Tibial artery (tissue), 4 donors: ENCODE measurements around the gene THRAP3.
A peak's percentile ranks its signal among the peaks of the same experiment; 100 is the strongest.

Experiments used
- DNase-seq, 2 donors: peaks; one replicate each; pipeline ENCODE4 v3.0.0-alpha.2; 2019
- H3K27ac ChIP-seq, 2 donors: fragments of 200-600 bp; sonication (generic) in 1 of 2; 1 replicate in 1 of 2; 2 replicates in 1 of 2; pipeline ENCODE4 v1.5.1; 2018 to 2019; ENCODE audit warnings: mild to moderate bottlenecking in 1 of 2
- H3K27me3 ChIP-seq, 2 donors: fragments of 200-600 bp; sonication (generic) in 1 of 2; one replicate each; pipeline versions ENCODE4 v1.5.1 to v1.6.0; 2016 to 2019
- H3K36me3 ChIP-seq, 3 donors: fragments of 200-600 bp; sonication (generic) in 2 of 3; one replicate each; pipeline ENCODE4 v1.5.1; 2016 to 2019; ENCODE audit warnings: mild to moderate bottlenecking in 2 of 3
- H3K4me1 ChIP-seq, 4 donors: fragments of 200-600 bp; sonication (generic) in 2 of 4; 1 replicate in 3 of 4; 2 replicates in 1 of 4; pipeline ENCODE4 v1.5.1; 2016 to 2019
- H3K4me3 ChIP-seq, 2 donors: fragments of 200-600 bp; sonication (generic) in 1 of 2; 1 replicate in 1 of 2; 2 replicates in 1 of 2; pipeline ENCODE4 v1.5.1; 2018 to 2019; ENCODE audit warnings: mild to moderate bottlenecking in 2 of 2
- H3K9me3 ChIP-seq, 3 donors: fragments of 200-600 bp; sonication (generic) in 1 of 3; one replicate each; pipeline ENCODE4 v1.5.1; 2016 to 2019
- CTCF ChIP-seq, 2 experiments: fragments of 200-600 bp in 1 of 2; fragments of 450-650 bp in 1 of 2; IDR thresholded peaks; one replicate each; pipeline ENCODE4 v1.5.1; 2017 to 2019; ENCODE audit warnings: antibody characterized with exemption in 2 of 2, mild to moderate bottlenecking in 1 of 2, moderate library complexity in 1 of 2
- intact Hi-C: fragments of 100-400 bp; cut with DNase I; formaldehyde crosslinking; loops from one replicate; pipeline ENCODE4 v1.15.0; 2023; ENCODE audit warnings: low total_unique reads

Gene THRAP3

GRCh38 chr1:36276688-36277087 is 52.4 kb downstream of the THRAP3 start:
- H3K27me3 ChIP-seq = no peaks in the 10 kb centered on the region
- peaks cover 0 to 24% (median 17%) of the 10 kb centered on the region in 4 donors for H3K4me1 ChIP-seq
- no peaks in the 10 kb centered on the region for H3K9me3 ChIP-seq
- no peak overlapping the region for H3K4me3 ChIP-seq
- H3K36me3 ChIP-seq = peaks cover 0 to 9% (median 6%) of the 10 kb centered on the region in 3 donors
- TF ChIP-seq CTCF (IDR thresholded peaks at IDR 0.05) = no peak
- no peak for DNase-seq
- no peak overlapping the region for H3K27ac ChIP-seq
- intact Hi-C loops = no loop called here

- H3K9me3 ChIP-seq = no peaks in the 10 kb centered on the region
- H3K27ac ChIP-seq = peak overlapping the region in 1 of 2 donors; percentile 14
- no peaks in the 10 kb centered on the region for H3K27me3 ChIP-seq
- no peak for DNase-seq
- H3K4me1 ChIP-seq = peaks cover 0 to 33% (median 19%) of the 10 kb centered on the region in 4 donors
- intact Hi-C loops = no loop called here
- no peak overlapping the region for H3K4me3 ChIP-seq
- peaks cover 0 to 19% (median 7%) of the 10 kb centered on the region in 3 donors for H3K36me3 ChIP-seq
- TF ChIP-seq CTCF (IDR thresholded peaks at IDR 0.05) = no peak
Measured at GRCh38 chr1:36279110-36279788, 55.0 kb downstream of the THRAP3 start.

GRCh38 chr1:36279789-36280296 is 55.6 kb downstream of the THRAP3 start:
- no peak overlapping the region for H3K4me3 ChIP-seq
- intact Hi-C loops = loop anchor here (10.0 kb wide), 2 partner anchors 55 to 95 kb away; partner anchors contain the start of gene THRAP3
- no peaks in the 10 kb centered on the region for H3K9me3 ChIP-seq
- no peak for DNase-seq
- H3K27ac ChIP-seq = peak overlapping the region in 1 of 2 donors; percentile 14
- peaks cover 0 to 37% (median 23%) of the 10 kb centered on the region in 4 donors for H3K4me1 ChIP-seq
- no peaks in the 10 kb centered on the region for H3K27me3 ChIP-seq
- no peak for TF ChIP-seq CTCF (IDR thresholded peaks at IDR 0.05)
- H3K36me3 ChIP-seq = peaks cover 0 to 25% (median 13%) of the 10 kb centered on the region in 3 donors

- no peak overlapping the region for H3K4me3 ChIP-seq
- H3K36me3 ChIP-seq = peaks cover 24 to 58% (median 46%) of the 10 kb centered on the region in 3 donors
- no peaks in the 10 kb centered on the region for H3K27me3 ChIP-seq
- no peak overlapping the region for H3K27ac ChIP-seq
- peaks cover 0 to 36% (median 20%) of the 10 kb centered on the region in 4 donors for H3K4me1 ChIP-seq
- intact Hi-C loops = loop anchor here (10.0 kb wide), 2 partner anchors 59 to 99 kb away; partner anchors contain the start of gene THRAP3
- no peak for DNase-seq
- no peak for TF ChIP-seq CTCF (IDR thresholded peaks at IDR 0.05)
- no peaks in the 10 kb centered on the region for H3K9me3 ChIP-seq
Measured at GRCh38 chr1:36284061-36284460, 59.8 kb downstream of the THRAP3 start.

- H3K36me3 ChIP-seq = peaks cover 29 to 62% (median 50%) of the 10 kb centered on the region in 3 donors
- intact Hi-C loops = loop anchor here (10.0 kb wide), 2 partner anchors 60 to 100 kb away; partner anchors contain the start of gene THRAP3
Measured at GRCh38 chr1:36284517-36284916, 60.3 kb downstream of the THRAP3 start.

More at GRCh38 chr1:36284517-36284916, 60.3 kb downstream of the THRAP3 start:
- Histone ChIP-seq H3K4me3 (no peak overlapping the region), H3K27me3 (no peaks in the 10 kb centered on the region), H3K9me3 (no peaks in the 10 kb centered on the region), H3K4me1 (peaks cover 0 to 36% (median 15%) of the 10 kb centered on the region in 4 donors), H3K27ac (no peak overlapping the region)
- no peak for DNase-seq
- no peak for TF ChIP-seq CTCF (IDR thresholded peaks at IDR 0.05)
